Type B pancreatic cell (in vitro differentiated cells): ENCODE measurements around the gene KCNQ5. TPM values are rescaled to one million over a fixed set of nuclear protein-coding genes. Genes with fewer than 3 reads are reported as not detected.

Source experiments
- DNase-seq: peaks from one replicate; pipeline ENCODE4 v3.0.0; 2021; ENCODE audit warnings: mixed read lengths; ENCODE audit not compliant: unreplicated experiment; ENCODE audit errors: extremely low spot score
- H3K27ac Mint-ChIP-seq: 2 replicates; pipeline ENCODE4 v1.8.0; 2021; ENCODE audit warnings: mild to moderate bottlenecking, mixed read lengths
- H3K27me3 Mint-ChIP-seq: 2 replicates; pipeline ENCODE4 v1.8.0; 2021; ENCODE audit warnings: mixed read lengths
- H3K36me3 Mint-ChIP-seq: 2 replicates; pipeline ENCODE4 v1.8.0; 2021; ENCODE audit warnings: mixed read lengths
- H3K4me1 Mint-ChIP-seq: one replicate; pipeline ENCODE4 v1.8.0; 2021; ENCODE audit warnings: mixed read lengths; ENCODE audit not compliant: unreplicated experiment
- H3K4me3 Mint-ChIP-seq: 2 replicates; pipeline ENCODE4 v1.8.0; 2021; ENCODE audit warnings: mild to moderate bottlenecking, mixed read lengths
- H3K9me3 Mint-ChIP-seq: 2 replicates; pipeline ENCODE4 v1.8.0; 2021; ENCODE audit warnings: mixed read lengths
- CTCF ChIP-seq: fragments of 200-600 bp; sonication (generic); conservative IDR thresholded peaks from 2 replicates; pipeline ENCODE4 v1.5.0; 2021; ENCODE audit warnings: antibody characterized with exemption, mild to moderate bottlenecking
- total RNA-seq: library from RNA; stranded (reverse); gene quantifications from 2 replicates; pipeline ENCODE4 v1.2.1, GENCODE V29; 2021; ENCODE audit warnings: low replicate concordance

Gene KCNQ5
- total RNA-seq, 1 donor from 2014 or later = 1.7 TPM

GRCh38 chr6:73088138-73088813, 466.4 kb downstream of the KCNQ5 start:
- no peak for TF ChIP-seq CTCF
- no peak for DNase-seq
- Mint-ChIP-seq H3K4me1 (peaks cover 12% of the 10 kb centered on the region), H3K4me3 (no peak overlapping the region), H3K36me3 (no peaks in the 10 kb centered on the region), H3K27ac (no peak overlapping the region), H3K27me3 (no peaks in the 10 kb centered on the region), H3K9me3 (peaks cover 5% of the 10 kb centered on the region)

GRCh38 chr6:73104921-73105320, 483.1 kb downstream of the KCNQ5 start:
- no peaks in the 10 kb centered on the region for H3K9me3 Mint-ChIP-seq
- no peak overlapping the region for H3K4me3 Mint-ChIP-seq
- H3K27ac Mint-ChIP-seq = no peak overlapping the region
- H3K36me3 Mint-ChIP-seq = no peaks in the 10 kb centered on the region
- no peak for TF ChIP-seq CTCF
- no peaks in the 10 kb centered on the region for H3K4me1 Mint-ChIP-seq
- no peak for DNase-seq
- H3K27me3 Mint-ChIP-seq = no peaks in the 10 kb centered on the region

GRCh38 chr6:73107016-73107415, 485.2 kb downstream of the KCNQ5 start:
- DNase-seq = no peak
- H3K27me3 Mint-ChIP-seq = no peaks in the 10 kb centered on the region
- H3K4me3 Mint-ChIP-seq = no peak overlapping the region
- no peaks in the 10 kb centered on the region for H3K9me3 Mint-ChIP-seq
- no peak for TF ChIP-seq CTCF
- no peaks in the 10 kb centered on the region for H3K36me3 Mint-ChIP-seq
- no peak overlapping the region for H3K27ac Mint-ChIP-seq
- H3K4me1 Mint-ChIP-seq = peaks cover 4% of the 10 kb centered on the region

GRCh38 chr6:73108949-73109348, 487.1 kb downstream of the KCNQ5 start:
- no peak for DNase-seq
- no peaks in the 10 kb centered on the region for H3K27me3 Mint-ChIP-seq
- TF ChIP-seq CTCF = no peak
- no peak overlapping the region for H3K4me3 Mint-ChIP-seq
- H3K27ac Mint-ChIP-seq = no peak overlapping the region
- peaks cover 4% of the 10 kb centered on the region for H3K4me1 Mint-ChIP-seq
- no peaks in the 10 kb centered on the region for H3K9me3 Mint-ChIP-seq
- no peaks in the 10 kb centered on the region for H3K36me3 Mint-ChIP-seq

- Mint-ChIP-seq H3K36me3 (no peaks in the 10 kb centered on the region), H3K27me3 (no peaks in the 10 kb centered on the region), H3K4me1 (peaks cover 4% of the 10 kb centered on the region), H3K4me3 (no peak overlapping the region), H3K27ac (no peak overlapping the region), H3K9me3 (no peaks in the 10 kb centered on the region)
- no peak for TF ChIP-seq CTCF
- DNase-seq = no peak
These were observed 487.8 kb downstream of the KCNQ5 start for GRCh38 chr6:73109659-73110058.
